ENCODE measurements around the gene AVPR1B. TPM values are rescaled to one million over a fixed set of nuclear protein-coding genes. Genes with fewer than 3 reads are reported as not detected.

The AVPR1B gene
- total RNA-seq, 1 donor from 2014 or later = not detected

- H3K36me3 ChIP-seq = no peaks in the 10 kb centered on the region
- no peaks in the 10 kb centered on the region for H3K9me3 ChIP-seq
- intact Hi-C loops (cut with DNase I) = no loop called here
- no peak for DNase-seq (ENCODE audit: low spot score in 2 of 2)
- no peak for TF ChIP-seq CTCF (IDR thresholded peaks at IDR 0.05)
- H3K4me3 ChIP-seq = no peak overlapping the region
- H3K4me1 ChIP-seq = no peaks in the 10 kb centered on the region
- no peak overlapping the region for H3K27ac ChIP-seq
- H3K27me3 ChIP-seq = no peaks in the 10 kb centered on the region
Observed at GRCh38 chr1:206079135-206079534, 38.1 kb downstream of the AVPR1B start.

DNA sequence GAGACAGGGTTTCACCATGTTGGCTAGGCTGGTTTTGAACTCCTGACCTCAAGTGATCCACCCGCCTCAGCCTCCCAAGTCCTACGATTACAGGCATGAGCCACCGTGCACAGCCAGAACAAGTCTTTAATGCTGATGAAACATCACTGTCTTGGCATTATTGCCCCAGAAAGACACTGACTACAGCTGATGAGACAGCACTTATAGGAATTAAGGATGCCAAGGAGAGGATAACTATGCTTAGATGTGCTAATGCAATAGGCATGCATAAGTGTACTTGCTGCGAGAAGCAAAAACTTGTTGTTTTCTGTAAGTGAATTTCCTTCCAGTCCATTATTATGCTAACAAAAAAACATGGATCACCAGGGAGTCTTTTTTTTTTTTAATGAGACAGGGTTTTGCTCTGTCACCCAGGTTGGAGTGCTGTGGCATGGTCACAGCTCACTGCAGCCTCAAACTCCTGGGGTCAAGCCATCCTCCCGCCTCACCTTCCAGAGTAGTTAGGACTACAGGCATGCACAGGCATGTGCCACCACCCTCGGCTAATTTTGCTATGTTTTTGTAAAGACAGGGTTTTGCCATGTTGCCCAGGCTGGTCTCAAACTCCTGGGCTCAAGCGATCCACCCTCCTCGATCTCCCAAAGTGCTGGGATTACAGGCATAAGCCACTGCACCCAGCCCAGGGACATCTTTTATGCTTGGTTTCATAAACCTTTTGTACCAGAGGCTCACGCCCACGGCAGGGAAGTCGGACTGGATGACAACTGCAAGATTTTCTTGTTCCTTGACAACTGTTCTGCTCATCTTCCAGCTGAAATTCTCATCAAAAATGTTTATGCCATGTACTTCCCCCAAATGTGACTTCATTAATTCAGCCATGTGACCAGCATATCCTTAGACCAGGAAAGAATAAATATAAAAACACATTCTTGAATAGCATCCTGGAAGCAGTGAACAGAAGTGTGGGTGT is 41.1 kb downstream of the AVPR1B start:
- intact Hi-C loops (cut with DNase I) = no loop called here
- Histone ChIP-seq H3K4me1 (no peaks in the 10 kb centered on the region), H3K27me3 (no peaks in the 10 kb centered on the region), H3K36me3 (no peaks in the 10 kb centered on the region), H3K27ac (no peak overlapping the region), H3K9me3 (no peaks in the 10 kb centered on the region), H3K4me3 (no peak overlapping the region)
- DNase-seq (ENCODE audit: low spot score in 2 of 2) = no peak
- no peak for TF ChIP-seq CTCF (IDR thresholded peaks at IDR 0.05)

- Histone ChIP-seq H3K27ac (no peak overlapping the region), H3K4me1 (no peaks in the 10 kb centered on the region), H3K9me3 (no peaks in the 10 kb centered on the region), H3K4me3 (no peak overlapping the region), H3K27me3 (no peaks in the 10 kb centered on the region), H3K36me3 (no peaks in the 10 kb centered on the region)
- DNase-seq (ENCODE audit: low spot score in 2 of 2) = no peak
- TF ChIP-seq CTCF (IDR thresholded peaks at IDR 0.05) = no peak
- intact Hi-C loops (cut with DNase I) = no loop called here
Observed at GRCh38 chr1:206074839-206075238, 42.3 kb downstream of the AVPR1B start.

DNA sequence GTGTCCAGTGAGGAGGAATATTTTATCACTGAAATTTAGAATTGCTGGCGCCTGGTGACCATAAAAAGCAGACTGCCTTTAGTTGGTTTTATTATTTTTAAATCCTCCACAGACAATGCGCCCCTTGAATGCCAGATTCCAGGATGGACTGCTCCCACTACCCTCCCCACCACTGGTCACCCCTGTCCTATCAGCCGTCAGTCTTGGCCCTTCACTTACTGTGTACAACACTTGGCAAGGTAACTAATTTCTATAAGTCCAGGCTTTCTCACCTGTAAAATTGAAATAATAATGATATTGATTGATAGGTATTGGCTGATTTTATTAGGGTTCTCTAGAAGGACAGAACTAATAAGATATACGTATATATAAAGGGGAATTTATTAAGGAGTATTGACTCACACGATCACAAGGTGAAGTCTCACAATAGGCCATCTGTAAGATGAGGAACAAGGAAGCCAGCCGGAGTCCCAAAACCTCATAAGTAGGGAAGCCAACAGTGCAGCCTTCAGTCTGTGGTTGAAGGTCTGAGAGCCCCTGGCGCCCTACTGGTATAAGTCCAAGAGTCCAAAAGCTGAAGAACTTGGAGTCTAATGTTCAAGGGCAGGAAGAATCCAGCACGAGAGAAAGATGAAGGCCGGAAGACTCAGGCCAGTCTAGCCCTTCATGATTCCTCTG is 46.4 kb downstream of the AVPR1B start:
- intact Hi-C loops (cut with DNase I) = no loop called here
- no peak for DNase-seq (ENCODE audit: low spot score in 2 of 2)
- no peaks in the 10 kb centered on the region for H3K4me1 ChIP-seq
- TF ChIP-seq CTCF (IDR thresholded peaks at IDR 0.05) = no peak
- no peak overlapping the region for H3K27ac ChIP-seq
- no peaks in the 10 kb centered on the region for H3K9me3 ChIP-seq
- no peak overlapping the region for H3K4me3 ChIP-seq
- no peaks in the 10 kb centered on the region for H3K36me3 ChIP-seq
- H3K27me3 ChIP-seq = no peaks in the 10 kb centered on the region

DNA sequence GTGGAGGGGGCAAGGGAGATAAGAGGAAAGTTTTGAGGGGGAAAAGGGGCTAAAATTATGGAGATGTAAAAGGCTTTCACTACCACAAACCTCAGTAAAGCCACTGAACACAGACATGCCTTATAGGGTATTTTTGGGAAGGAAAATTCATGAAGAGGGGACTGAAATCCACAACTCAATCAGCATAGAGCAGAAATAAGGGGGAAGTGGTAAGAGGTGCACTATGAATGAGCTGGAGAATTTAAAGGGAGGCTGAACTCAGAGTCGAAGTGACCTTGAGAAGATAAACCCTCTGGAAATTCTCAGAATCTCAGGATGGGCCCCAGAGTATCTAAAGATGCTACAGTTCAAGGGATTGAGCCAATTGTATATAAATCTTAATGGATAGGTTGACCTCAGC is 48.9 kb downstream of the AVPR1B start:
- Histone ChIP-seq H3K4me3 (no peak overlapping the region), H3K36me3 (no peaks in the 10 kb centered on the region), H3K4me1 (no peaks in the 10 kb centered on the region), H3K27ac (no peak overlapping the region), H3K27me3 (no peaks in the 10 kb centered on the region), H3K9me3 (no peaks in the 10 kb centered on the region)
- no peak for TF ChIP-seq CTCF (IDR thresholded peaks at IDR 0.05)
- intact Hi-C loops (cut with DNase I) = no loop called here
- DNase-seq (ENCODE audit: low spot score in 2 of 2) = no peak

Data from ascending aorta (tissue), 2 donors.